ENCODE results near the gene RSPRY1.

RSPRY1 gene

GRCh38 chr16:57152096-57153093, 33.7 kb upstream of the RSPRY1 start:
- no peak for DNase-seq

- no peak for DNase-seq
Observed at GRCh38 chr16:57153841-57154240, 32.3 kb upstream of the RSPRY1 start.

GRCh38 chr16:57155702-57156350, 30.3 kb upstream of the RSPRY1 start:
- no peak for DNase-seq

GRCh38 chr16:57156351-57156703, 29.8 kb upstream of the RSPRY1 start:
- no peak for DNase-seq

- no peak for DNase-seq
Observed at GRCh38 chr16:57157533-57157932, 28.6 kb upstream of the RSPRY1 start.

GRCh38 chr16:57159447-57159846, 26.7 kb upstream of the RSPRY1 start:
- DNase-seq = no peak

GRCh38 chr16:57163842-57164241, 22.3 kb upstream of the RSPRY1 start:
- DNase-seq = no peak

GRCh38 chr16:57165483-57165882, 20.6 kb upstream of the RSPRY1 start:
- DNase-seq = no peak

- DNase-seq = peak; percentile 32
Observed at GRCh38 chr16:57165938-57166337, 20.2 kb upstream of the RSPRY1 start.

GRCh38 chr16:57166451-57166850, 19.7 kb upstream of the RSPRY1 start:
- no peak for DNase-seq

- DNase-seq = no peak
Observed at GRCh38 chr16:57166951-57167350, 19.2 kb upstream of the RSPRY1 start.

GRCh38 chr16:57167538-57167937, 18.6 kb upstream of the RSPRY1 start:
- DNase-seq = no peak

- DNase-seq = no peak
Observed at GRCh38 chr16:57167953-57168352, 18.2 kb upstream of the RSPRY1 start.

GRCh38 chr16:57169327-57169726, 16.8 kb upstream of the RSPRY1 start:
- DNase-seq = no peak

GRCh38 chr16:57172721-57173290, 13.3 kb upstream of the RSPRY1 start:
- DNase-seq = no peak

- DNase-seq = no peak
Observed at GRCh38 chr16:57175896-57176295, 10.2 kb upstream of the RSPRY1 start.

GRCh38 chr16:57178196-57178595, 7.9 kb upstream of the RSPRY1 start:
- DNase-seq = no peak

- no peak for DNase-seq
Observed at GRCh38 chr16:57178793-57179212, 7.3 kb upstream of the RSPRY1 start.

GRCh38 chr16:57179215-57179828, 6.8 kb upstream of the RSPRY1 start:
- DNase-seq = no peak

- DNase-seq = no peak
Observed at GRCh38 chr16:57184113-57184512, 2.0 kb upstream of the RSPRY1 start.

- no peak for DNase-seq
Observed at GRCh38 chr16:57184887-57185445, 1.2 kb upstream of the RSPRY1 start.

- DNase-seq = no peak
Observed at GRCh38 chr16:57185446-57185944, 634 bp upstream of the RSPRY1 start.

Measured in NCI-H2029 treated with DMSO at 0.1 percent for 48 hours (cell line).